ENCODE measurements around the gene GALNT16.

DNA sequence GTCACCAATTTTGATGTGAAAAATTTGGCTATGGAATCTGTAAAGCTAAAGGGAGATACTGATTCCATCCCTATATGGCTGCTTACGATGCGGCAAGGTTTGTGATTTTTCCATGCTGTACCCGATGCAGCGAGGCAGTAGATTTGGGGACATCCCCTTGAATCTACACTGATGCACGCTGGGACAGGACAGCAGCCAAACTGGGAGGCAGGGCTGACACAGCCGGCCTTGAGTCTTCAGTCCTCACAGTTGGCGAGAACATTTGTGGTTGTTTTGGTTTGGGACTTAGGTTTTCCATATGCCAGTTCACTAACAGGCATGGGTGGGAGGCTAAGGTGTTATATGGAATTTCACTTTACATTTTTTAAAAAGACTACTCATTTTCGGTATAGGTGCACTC lies 3.8 kb downstream of the GALNT16 start:
- TF ChIP-seq, protein P1, sequence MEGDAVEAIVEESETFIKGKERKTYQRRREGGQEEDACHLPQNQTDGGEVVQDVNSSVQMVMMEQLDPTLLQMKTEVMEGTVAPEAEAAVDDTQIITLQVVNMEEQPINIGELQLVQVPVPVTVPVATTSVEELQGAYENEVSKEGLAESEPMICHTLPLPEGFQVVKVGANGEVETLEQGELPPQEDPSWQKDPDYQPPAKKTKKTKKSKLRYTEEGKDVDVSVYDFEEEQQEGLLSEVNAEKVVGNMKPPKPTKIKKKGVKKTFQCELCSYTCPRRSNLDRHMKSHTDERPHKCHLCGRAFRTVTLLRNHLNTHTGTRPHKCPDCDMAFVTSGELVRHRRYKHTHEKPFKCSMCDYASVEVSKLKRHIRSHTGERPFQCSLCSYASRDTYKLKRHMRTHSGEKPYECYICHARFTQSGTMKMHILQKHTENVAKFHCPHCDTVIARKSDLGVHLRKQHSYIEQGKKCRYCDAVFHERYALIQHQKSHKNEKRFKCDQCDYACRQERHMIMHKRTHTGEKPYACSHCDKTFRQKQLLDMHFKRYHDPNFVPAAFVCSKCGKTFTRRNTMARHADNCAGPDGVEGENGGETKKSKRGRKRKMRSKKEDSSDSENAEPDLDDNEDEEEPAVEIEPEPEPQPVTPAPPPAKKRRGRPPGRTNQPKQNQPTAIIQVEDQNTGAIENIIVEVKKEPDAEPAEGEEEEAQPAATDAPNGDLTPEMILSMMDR (IDR thresholded peaks at IDR 0.05): no peak
- no peak for TF ChIP-seq EZH2 (IDR thresholded peaks at IDR 0.05; ENCODE audit: borderline replicate concordance, insufficient read depth, low read depth, low read length, poor library complexity, severe bottlenecking)
